ENCODE data around the gene AFF1. TPM values are rescaled to one million over a fixed set of nuclear protein-coding genes. Genes with fewer than 3 reads are reported as not detected.

The AFF1 gene
- total RNA-seq, 1 donor from 2014 or later = 58.2 TPM

DNA sequence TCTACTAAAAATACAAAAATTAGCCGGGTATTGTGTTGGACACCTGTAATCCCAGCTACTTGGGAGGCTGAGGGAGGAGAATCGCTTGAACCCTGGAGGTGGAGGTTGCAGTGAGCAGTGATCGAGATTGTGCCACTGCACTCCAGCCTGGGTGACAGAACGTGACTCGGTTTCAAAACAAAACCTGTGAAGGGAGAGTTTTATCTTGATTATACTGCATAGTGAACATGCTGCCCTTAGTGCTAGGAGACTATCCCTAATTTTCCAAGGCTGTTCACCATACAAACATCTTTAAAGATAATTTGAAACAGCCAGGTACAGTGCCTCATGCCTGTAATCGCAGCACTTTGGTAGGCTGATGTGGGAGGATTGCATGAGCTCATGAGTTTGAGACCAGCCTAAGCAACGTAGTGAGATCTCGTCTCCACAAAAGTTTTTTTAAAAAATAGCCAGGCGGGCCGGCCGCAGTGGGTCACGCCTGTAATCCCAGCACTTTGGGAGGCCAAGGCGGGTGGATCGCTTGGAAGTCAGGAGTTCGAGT lies 6.2 kb downstream of the AFF1 start:
- Histone ChIP-seq H3K9ac (ENCODE audit: low read length) (no peak overlapping the region), H3K27ac (ENCODE audit: low read depth, low read length) (no peak overlapping the region), H3K4me1 (ENCODE audit: insufficient read depth, low read length) (peaks cover 19% of the 10 kb centered on the region), H3K4me2 (ENCODE audit: low read length) (no peak overlapping the region), H3K4me3 (ENCODE audit: insufficient read depth, low read depth, low read length) (no peak overlapping the region), H3K27me3 (ENCODE audit: insufficient read depth, low read length) (no peaks in the 10 kb centered on the region), H3K79me2 (ENCODE audit: insufficient read depth, low read length) (peaks cover 8% of the 10 kb centered on the region), H4K20me1 (ENCODE audit: insufficient read depth, low read length) (peaks cover 15% of the 10 kb centered on the region), H3K9me3 (ENCODE audit: insufficient read depth, low read depth, low read length) (no peaks in the 10 kb centered on the region), H3K36me3 (ENCODE audit: insufficient read depth, low read length) (no peaks in the 10 kb centered on the region), H2AFZ (ENCODE audit: low read depth, low read length) (no peak overlapping the region)
- no peak for DNase-seq (ENCODE audit: low read depth)
- no peak for FAIRE-seq
- peaks cover 22% of the 10 kb centered on the region for H3K4me1 Mint-ChIP-seq (ENCODE audit: low read depth, unreplicated experiment)
- no peaks in the 10 kb centered on the region for H3K36me3 Mint-ChIP-seq (ENCODE audit: low read depth, unreplicated experiment)
- H3K27me3 Mint-ChIP-seq (ENCODE audit: low read depth, unreplicated experiment) = no peaks in the 10 kb centered on the region
- no peak overlapping the region for H3K4me3 Mint-ChIP-seq (ENCODE audit: unreplicated experiment)
- H3K9me3 Mint-ChIP-seq (ENCODE audit: unreplicated experiment) = no peaks in the 10 kb centered on the region
- H3K27ac Mint-ChIP-seq (ENCODE audit: unreplicated experiment) = no peak overlapping the region
- TF ChIP-seq, protein P1, sequence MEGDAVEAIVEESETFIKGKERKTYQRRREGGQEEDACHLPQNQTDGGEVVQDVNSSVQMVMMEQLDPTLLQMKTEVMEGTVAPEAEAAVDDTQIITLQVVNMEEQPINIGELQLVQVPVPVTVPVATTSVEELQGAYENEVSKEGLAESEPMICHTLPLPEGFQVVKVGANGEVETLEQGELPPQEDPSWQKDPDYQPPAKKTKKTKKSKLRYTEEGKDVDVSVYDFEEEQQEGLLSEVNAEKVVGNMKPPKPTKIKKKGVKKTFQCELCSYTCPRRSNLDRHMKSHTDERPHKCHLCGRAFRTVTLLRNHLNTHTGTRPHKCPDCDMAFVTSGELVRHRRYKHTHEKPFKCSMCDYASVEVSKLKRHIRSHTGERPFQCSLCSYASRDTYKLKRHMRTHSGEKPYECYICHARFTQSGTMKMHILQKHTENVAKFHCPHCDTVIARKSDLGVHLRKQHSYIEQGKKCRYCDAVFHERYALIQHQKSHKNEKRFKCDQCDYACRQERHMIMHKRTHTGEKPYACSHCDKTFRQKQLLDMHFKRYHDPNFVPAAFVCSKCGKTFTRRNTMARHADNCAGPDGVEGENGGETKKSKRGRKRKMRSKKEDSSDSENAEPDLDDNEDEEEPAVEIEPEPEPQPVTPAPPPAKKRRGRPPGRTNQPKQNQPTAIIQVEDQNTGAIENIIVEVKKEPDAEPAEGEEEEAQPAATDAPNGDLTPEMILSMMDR (IDR thresholded peaks at IDR 0.05; ENCODE audit: insufficient read depth, low read depth, low read length) = no peak
- TF ChIP-seq EZH2 (IDR thresholded peaks at IDR 0.05; ENCODE audit: insufficient read depth, low read length) = no peak

DNA sequence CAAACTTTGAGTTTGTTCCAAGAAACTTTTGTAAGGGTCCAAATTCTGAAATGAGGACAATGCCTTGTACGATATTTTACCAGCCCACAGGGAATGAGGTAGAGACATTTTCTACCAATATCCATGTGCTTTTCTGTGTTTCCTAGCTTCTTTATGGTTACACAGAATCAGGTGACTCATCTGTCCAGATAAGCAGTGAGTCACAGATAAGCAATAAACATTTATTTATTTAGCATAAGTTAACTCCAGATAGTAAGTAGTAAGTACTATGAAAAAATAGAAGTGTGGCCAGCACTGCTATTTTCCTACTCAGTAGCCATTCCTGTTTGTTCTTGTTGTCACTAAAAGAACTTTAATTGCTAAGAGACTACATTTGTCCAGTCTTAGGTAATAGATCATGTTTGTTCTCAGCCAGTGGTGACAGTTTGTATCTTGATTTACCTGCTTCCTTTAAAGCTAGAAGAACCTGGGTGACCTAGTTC lies 7.4 kb downstream of the AFF1 start:
- H3K9ac ChIP-seq (ENCODE audit: low read length) = no peak overlapping the region
- H3K36me3 ChIP-seq (ENCODE audit: insufficient read depth, low read length) = no peaks in the 10 kb centered on the region
- no peak for TF ChIP-seq EZH2 (IDR thresholded peaks at IDR 0.05; ENCODE audit: insufficient read depth, low read length)
- peak overlapping the region; percentile 5 for H3K4me2 ChIP-seq (ENCODE audit: low read length)
- no peaks in the 10 kb centered on the region for H3K9me3 ChIP-seq (ENCODE audit: insufficient read depth, low read depth, low read length)
- Mint-ChIP-seq H3K36me3 (ENCODE audit: low read depth, unreplicated experiment) (no peaks in the 10 kb centered on the region), H3K9me3 (ENCODE audit: unreplicated experiment) (no peaks in the 10 kb centered on the region), H3K27me3 (ENCODE audit: low read depth, unreplicated experiment) (no peaks in the 10 kb centered on the region), H3K4me1 (ENCODE audit: low read depth, unreplicated experiment) (peaks cover 27% of the 10 kb centered on the region), H3K27ac (ENCODE audit: unreplicated experiment) (no peak overlapping the region), H3K4me3 (ENCODE audit: unreplicated experiment) (no peak overlapping the region)
- peaks cover 8% of the 10 kb centered on the region for H3K79me2 ChIP-seq (ENCODE audit: insufficient read depth, low read length)
- peak; percentile 57 for DNase-seq (ENCODE audit: low read depth)
- peaks cover 20% of the 10 kb centered on the region for H4K20me1 ChIP-seq (ENCODE audit: insufficient read depth, low read length)
- H3K27me3 ChIP-seq (ENCODE audit: insufficient read depth, low read length) = no peaks in the 10 kb centered on the region
- H3K27ac ChIP-seq (ENCODE audit: low read depth, low read length) = no peak overlapping the region
- peaks cover 14% of the 10 kb centered on the region for H3K4me1 ChIP-seq (ENCODE audit: insufficient read depth, low read length)
- H2AFZ ChIP-seq (ENCODE audit: low read depth, low read length) = no peak overlapping the region
- no peak overlapping the region for H3K4me3 ChIP-seq (ENCODE audit: insufficient read depth, low read depth, low read length)
- no peak for FAIRE-seq

DNA sequence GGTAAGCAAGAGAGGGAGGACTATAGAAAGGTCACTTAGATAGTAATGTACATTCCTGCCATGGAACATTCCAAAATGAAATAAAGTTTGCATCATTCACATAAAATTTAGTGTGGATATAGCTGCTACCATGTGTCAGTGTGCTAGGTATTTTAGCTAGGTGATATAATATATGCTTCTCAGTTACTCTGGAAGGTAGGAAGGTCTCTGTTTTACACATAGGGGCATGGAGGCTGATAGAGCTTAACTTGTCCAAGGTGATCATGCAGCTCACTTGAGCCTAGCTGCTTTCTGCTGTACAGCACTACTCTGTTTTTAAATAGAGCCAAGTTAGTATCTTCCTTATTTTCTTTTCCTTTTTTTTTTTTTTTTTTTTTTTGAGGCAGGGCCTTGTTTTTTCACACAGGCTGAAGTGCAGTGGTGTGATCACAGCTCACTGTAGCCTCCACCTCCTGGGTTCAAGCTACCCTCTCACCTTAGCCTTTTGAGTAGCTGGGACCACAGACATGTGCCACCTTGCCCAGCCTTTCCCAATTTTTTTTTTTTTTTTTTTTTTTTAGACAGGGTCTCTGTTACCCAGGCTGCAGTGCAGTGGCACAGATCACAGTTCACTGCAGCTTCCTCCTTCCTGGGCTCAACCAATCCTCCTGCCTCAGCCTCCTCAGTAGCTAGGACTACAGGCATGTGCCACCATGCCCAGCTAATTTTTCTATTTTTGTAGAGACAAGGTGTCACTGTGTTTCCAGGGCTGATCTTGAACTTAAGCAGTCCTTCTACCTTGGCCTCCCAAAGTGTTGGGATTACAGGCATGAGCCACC lies 10.4 kb downstream of the AFF1 start:
- Mint-ChIP-seq H3K4me1 (ENCODE audit: low read depth, unreplicated experiment) (peaks cover 16% of the 10 kb centered on the region), H3K4me3 (ENCODE audit: unreplicated experiment) (no peak overlapping the region), H3K36me3 (ENCODE audit: low read depth, unreplicated experiment) (no peaks in the 10 kb centered on the region), H3K27ac (ENCODE audit: unreplicated experiment) (no peak overlapping the region), H3K27me3 (ENCODE audit: low read depth, unreplicated experiment) (no peaks in the 10 kb centered on the region), H3K9me3 (ENCODE audit: unreplicated experiment) (no peaks in the 10 kb centered on the region)
- no peak overlapping the region for H3K27ac ChIP-seq (ENCODE audit: low read depth, low read length)
- peaks cover 14% of the 10 kb centered on the region for H4K20me1 ChIP-seq (ENCODE audit: insufficient read depth, low read length)
- H3K27me3 ChIP-seq (ENCODE audit: insufficient read depth, low read length) = no peaks in the 10 kb centered on the region
- TF ChIP-seq EZH2 (IDR thresholded peaks at IDR 0.05; ENCODE audit: insufficient read depth, low read length) = no peak
- TF ChIP-seq, protein P1 (IDR thresholded peaks at IDR 0.05; ENCODE audit: insufficient read depth, low read depth, low read length) = no peak
- peaks cover 8% of the 10 kb centered on the region for H3K79me2 ChIP-seq (ENCODE audit: insufficient read depth, low read length)
- no peaks in the 10 kb centered on the region for H3K9me3 ChIP-seq (ENCODE audit: insufficient read depth, low read depth, low read length)
- H3K9ac ChIP-seq (ENCODE audit: low read length) = no peak overlapping the region
- FAIRE-seq (no peak), DNase-seq (ENCODE audit: low read depth) (no peak)
- no peaks in the 10 kb centered on the region for H3K36me3 ChIP-seq (ENCODE audit: insufficient read depth, low read length)
- H3K4me3 ChIP-seq (ENCODE audit: insufficient read depth, low read depth, low read length) = no peak overlapping the region
- no peak overlapping the region for H3K4me2 ChIP-seq (ENCODE audit: low read length)
- peaks cover 10% of the 10 kb centered on the region for H3K4me1 ChIP-seq (ENCODE audit: insufficient read depth, low read length)
- H2AFZ ChIP-seq (ENCODE audit: low read depth, low read length) = no peak overlapping the region
